T-cell (primary cell): ENCODE results near the gene MLLT3. TPM values are rescaled to one million over a fixed set of nuclear protein-coding genes. Genes with fewer than 3 reads are reported as not detected.

ENCODE experiments used
- ATAC-seq, 4 experiments: fragments of 200-7000 bp in 3 of 4; fragments of 150-1000 bp in 1 of 4; cut with Tn5 transposase; replicated peaks in 1 of 4; 1 replicate in 3 of 4; 2 replicates in 1 of 4; pipeline ENCODE4 v1.10.0; 2021; ENCODE audit warnings: moderate library complexity in 3 of 4, mild to moderate bottlenecking in 2 of 4, moderate number of reproducible peaks in 1 of 4
- CTCF ChIA-PET, 2 donors: fragments of 300-600 bp; sonication (Branson Sonifier 250); formaldehyde crosslinking; loops; one replicate each; lab custom pipeline; 2022; ENCODE audit warnings: antibody characterized with exemption in 2 of 2; lab: Charles Lee
- POLR2A ChIA-PET, 2 donors: fragments of 300-600 bp; sonication (Branson Sonifier 250); formaldehyde crosslinking; loops; one replicate each; lab custom pipeline; 2022; ENCODE audit warnings: antibody characterized with exemption in 2 of 2; lab: Charles Lee
- DNase-seq, 35 experiments: peaks; one replicate each; pipeline versions ENCODE4 v3.0.0 to v3.0.0-alpha.2; 2013 to 2023
- H3K27ac ChIP-seq: one replicate; pipeline ENCODE4 v1.5.1; 2013; ENCODE audit warnings: low read length
- H3K27me3 ChIP-seq, 2 experiments: replicated peaks in 1 of 2; 1 replicate in 1 of 2; 2 replicates in 1 of 2; pipeline versions ENCODE4 v1.6.1 to v1.7.0; 2013; ENCODE audit warnings: low read length in 1 of 2, mixed read lengths in 1 of 2; ENCODE audit not compliant: control insufficient read depth in 2 of 2, insufficient read depth in 2 of 2; ENCODE audit errors: extremely low read depth in 1 of 2
- H3K36me3 ChIP-seq, 2 donors: 1 replicate in 1 of 2; 2 replicates in 1 of 2; pipeline versions ENCODE4 v1.6.1 to v1.7.0; 2013; ENCODE audit warnings: low read length in 1 of 2; ENCODE audit not compliant: control insufficient read depth in 2 of 2, insufficient read depth in 1 of 2; ENCODE audit errors: extremely low read depth in 1 of 2
- H3K4me1 ChIP-seq, 2 experiments: 1 replicate in 1 of 2; 2 replicates in 1 of 2; pipeline versions ENCODE4 v1.6.1 to v1.7.0; 2013; ENCODE audit warnings: low read length in 2 of 2, mixed read lengths in 1 of 2; ENCODE audit not compliant: insufficient read depth in 2 of 2, control insufficient read depth in 1 of 2; ENCODE audit errors: extremely low read depth in 1 of 2
- H3K4me3 ChIP-seq, 2 donors: 1 replicate in 1 of 2; 2 replicates in 1 of 2; pipeline versions ENCODE4 v1.5.1 to v1.7.0; 2013; ENCODE audit warnings: mild to moderate bottlenecking in 2 of 2, low read length in 1 of 2, moderate library complexity in 1 of 2; ENCODE audit not compliant: control insufficient read depth in 1 of 2; ENCODE audit errors: extremely low read depth in 1 of 2
- H3K9me3 ChIP-seq: 2 replicates; pipeline ENCODE4 v1.7.0; 2013
- H3K27ac Mint-ChIP-seq, 2 donors: one replicate each; pipeline ENCODE4 v1.8.0; 2020 to 2021; ENCODE audit warnings: mild to moderate bottlenecking in 2 of 2, mixed read lengths in 2 of 2
- H3K27me3 Mint-ChIP-seq, 2 donors: one replicate each; pipeline ENCODE4 v1.8.0; 2021 to 2022; ENCODE audit warnings: mixed read lengths in 2 of 2
- H3K36me3 Mint-ChIP-seq: one replicate; pipeline ENCODE4 v1.8.0; 2021; ENCODE audit warnings: mixed read lengths
- H3K4me1 Mint-ChIP-seq, 3 donors: one replicate each; pipeline ENCODE4 v1.8.0; 2020 to 2022; ENCODE audit warnings: mixed read lengths in 3 of 3, mild to moderate bottlenecking in 1 of 3
- H3K4me3 Mint-ChIP-seq, 3 donors: one replicate each; pipeline ENCODE4 v1.8.0; 2020 to 2022; ENCODE audit warnings: mild to moderate bottlenecking in 3 of 3, mixed read lengths in 3 of 3, moderate library complexity in 3 of 3
- H3K9me3 Mint-ChIP-seq, 3 donors: one replicate each; pipeline ENCODE4 v1.8.0; 2020 to 2022; ENCODE audit warnings: mixed read lengths in 3 of 3
- WGBS: methylation state at CpG from one replicate; pipeline ENCODE4 v1.1.5; 2013; ENCODE audit warnings: missing lambda C conversion rate; ENCODE audit not compliant: insufficient coverage; 5-methylcytosine and 5-hydroxymethylcytosine counted together
- total RNA-seq, 35 experiments: library from RNA in 6 of 35; stranded (reverse) in 6 of 35; fragments of 120-200 nt in 1 of 35; gene quantifications; one replicate each; pipeline versions ENCODE4 v1.2.1 to v1.2.4 and lab custom pipeline; 2013 to 2026

The MLLT3 gene
- total RNA-seq, 5 donors from 2014 or later (not counting 1 experiment from before 2014, with no cell fraction given) = 51.8 to 96.6 (median 58.9) TPM

GRCh38 chr9:20634895-20635294 lies 12.6 kb upstream of the MLLT3 start:
- Mint-ChIP-seq H3K4me1 (peaks cover 1 to 2% (median 2%) of the 10 kb centered on the region in 3 donors), H3K4me3 (no peak overlapping the region), H3K27me3 (peaks cover 6 to 9% of the 10 kb centered on the region in 2 donors), H3K27ac (no peak overlapping the region), H3K36me3 (no peaks in the 10 kb centered on the region), H3K9me3 (no peaks in the 10 kb centered on the region)
- Histone ChIP-seq H3K36me3 (no peaks in the 10 kb centered on the region), H3K4me1 (peaks cover 0 to under 1% of the 10 kb centered on the region in 2 experiments), H3K27me3 (peaks cover 0 to 3% of the 10 kb centered on the region in 2 experiments), H3K4me3 (no peak overlapping the region), H3K9me3 (no peaks in the 10 kb centered on the region), H3K27ac (no peak overlapping the region)
- POLR2A ChIA-PET = no interaction called here
- no CpG with 5 or more reads among the region's 4 CpGs for WGBS
- DNase-seq (no peak), ATAC-seq (no peak)
- CTCF ChIA-PET = interaction anchor here in 1 of 2 donors (1.1 kb wide), 1 partner anchor 1298 kb away, joined by 3 read pairs; no protein-coding TSS in a partner anchor

GRCh38 chr9:20632705-20633104 lies 10.4 kb upstream of the MLLT3 start:
- Mint-ChIP-seq H3K4me1 (no peaks in the 10 kb centered on the region), H3K27me3 (peaks cover 6 to 9% of the 10 kb centered on the region in 2 donors), H3K4me3 (no peak overlapping the region), H3K36me3 (no peaks in the 10 kb centered on the region), H3K27ac (no peak overlapping the region), H3K9me3 (no peaks in the 10 kb centered on the region)
- no CpG with 5 or more reads among the region's 2 CpGs for WGBS
- H3K9me3 ChIP-seq = no peaks in the 10 kb centered on the region
- no peak for DNase-seq
- no peaks in the 10 kb centered on the region for H3K4me1 ChIP-seq
- ATAC-seq = no peak
- H3K4me3 ChIP-seq = no peak overlapping the region
- H3K27me3 ChIP-seq = peaks cover 0 to 3% of the 10 kb centered on the region in 2 experiments
- H3K36me3 ChIP-seq = no peaks in the 10 kb centered on the region
- ChIA-PET POLR2A (no interaction called here), CTCF (no interaction called here)
- H3K27ac ChIP-seq = no peak overlapping the region

- Mint-ChIP-seq H3K36me3 (no peaks in the 10 kb centered on the region), H3K4me3 (no peak overlapping the region), H3K4me1 (no peaks in the 10 kb centered on the region), H3K27ac (no peak overlapping the region), H3K9me3 (no peaks in the 10 kb centered on the region), H3K27me3 (peaks cover 6 to 9% of the 10 kb centered on the region in 2 donors)
- Histone ChIP-seq H3K4me3 (no peak overlapping the region), H3K4me1 (no peaks in the 10 kb centered on the region), H3K36me3 (no peaks in the 10 kb centered on the region), H3K27me3 (peaks cover 0 to 3% of the 10 kb centered on the region in 2 experiments), H3K9me3 (no peaks in the 10 kb centered on the region), H3K27ac (no peak overlapping the region)
- ChIA-PET CTCF (interaction anchor here in 1 of 2 donors (0.7 kb wide), 1 partner anchor 13 kb away, joined by 3 read pairs; no protein-coding TSS in a partner anchor), POLR2A (interaction anchor here in 1 of 2 donors (0.5 kb wide), 1 partner anchor 480 kb away, joined by 3 read pairs; no protein-coding TSS in a partner anchor)
- ATAC-seq = no peak
- no CpG with 5 or more reads among the region's 4 CpGs for WGBS
- DNase-seq = no peak
Measured at GRCh38 chr9:20630241-20630943, 8.1 kb upstream of the MLLT3 start.

DNA sequence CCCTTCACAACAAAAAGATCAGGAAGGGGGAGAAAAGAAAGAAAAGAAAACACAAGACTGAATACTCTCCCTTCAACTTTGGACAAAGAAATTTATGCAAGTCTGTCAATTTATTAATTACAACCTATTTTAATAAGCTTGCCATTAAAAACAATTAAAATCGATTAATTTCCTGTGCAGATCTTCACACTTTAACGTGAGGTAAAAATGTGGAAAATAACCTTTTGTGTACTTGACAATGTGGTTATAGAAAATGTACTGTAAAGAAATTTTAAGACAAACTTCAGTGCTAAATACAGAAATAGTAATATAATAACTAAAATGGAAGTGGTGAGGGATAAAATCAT lies 2.7 kb upstream of the MLLT3 start:
- peaks cover 20 to 23% (median 23%) of the 10 kb centered on the region in 3 donors for H3K4me1 Mint-ChIP-seq
- peak overlapping the region; percentile 90 to 93 for H3K27ac Mint-ChIP-seq
- peaks cover under 1% of the 10 kb centered on the region for H3K36me3 Mint-ChIP-seq
- Histone ChIP-seq H3K9me3 (no peaks in the 10 kb centered on the region), H3K27ac (no peak overlapping the region), H3K4me3 (peak overlapping the region in 1 of 2 donors; percentile 12), H3K36me3 (no peaks in the 10 kb centered on the region), H3K27me3 (peaks cover 0 to 3% of the 10 kb centered on the region in 2 experiments), H3K4me1 (peaks cover 14 to 18% of the 10 kb centered on the region in 2 experiments)
- CTCF ChIA-PET = interaction anchor here (0.6 to 1.7 kb wide), 12 partner anchors 9 to 487 kb away, joined by 3 to 15 read pairs (median 6); partner anchors contain the start of gene FOCAD (in 1 of the 2)
- no peaks in the 10 kb centered on the region for H3K9me3 Mint-ChIP-seq
- DNase-seq = no peak
- peak overlapping the region; percentile 96 to 99 (median 98) for H3K4me3 Mint-ChIP-seq
- no CpG with 5 or more reads among the region's 2 CpGs for WGBS
- POLR2A ChIA-PET = interaction anchor here in 1 of 2 donors (0.6 kb wide), 1 partner anchor 47 kb away, joined by 3 read pairs; no protein-coding TSS in a partner anchor
- no peak for ATAC-seq
- no peaks in the 10 kb centered on the region for H3K27me3 Mint-ChIP-seq

GRCh38 chr9:20624201-20625002 lies 2.1 kb upstream of the MLLT3 start:
- Mint-ChIP-seq H3K4me3 (peak overlapping the region; percentile 96 to 99 (median 98)), H3K4me1 (peaks cover 26 to 29% (median 29%) of the 10 kb centered on the region in 3 donors), H3K27me3 (no peaks in the 10 kb centered on the region), H3K27ac (peak overlapping the region; percentile 90 to 93), H3K36me3 (peaks cover 4% of the 10 kb centered on the region), H3K9me3 (no peaks in the 10 kb centered on the region)
- H3K4me1 ChIP-seq = peaks cover 19 to 23% of the 10 kb centered on the region in 2 experiments
- DNase-seq = peak in 20 of 35 experiments; percentile 3 to 80 (median 22)
- H3K4me3 ChIP-seq = peak overlapping the region; percentile 91 to 94
- no CpG with 5 or more reads among the region's 21 CpGs for WGBS
- no peaks in the 10 kb centered on the region for H3K9me3 ChIP-seq
- CTCF ChIA-PET = interaction anchor here (0.6 to 1.7 kb wide), 14 partner anchors 9 to 488 kb away, joined by 3 to 15 read pairs (median 4); partner anchors contain the start of gene FOCAD (in 1 of the 2)
- H3K27ac ChIP-seq = peak overlapping the region; percentile 45
- POLR2A ChIA-PET = interaction anchor here in 1 of 2 donors (0.6 kb wide), 2 partner anchors 48 to 884 kb away, joined by 3 read pairs; no protein-coding TSS in a partner anchor
- ATAC-seq = no peak
- H3K27me3 ChIP-seq = no peaks in the 10 kb centered on the region
- no peaks in the 10 kb centered on the region for H3K36me3 ChIP-seq

GRCh38 chr9:20623748-20624124 lies 1.4 kb upstream of the MLLT3 start:
- no peaks in the 10 kb centered on the region for H3K27me3 ChIP-seq
- 7% methylated on average over 5 of the region's 7 CpGs for WGBS
- peaks cover 4% of the 10 kb centered on the region for H3K36me3 Mint-ChIP-seq
- no peaks in the 10 kb centered on the region for H3K9me3 ChIP-seq
- H3K27me3 Mint-ChIP-seq = no peaks in the 10 kb centered on the region
- no peaks in the 10 kb centered on the region for H3K9me3 Mint-ChIP-seq
- no peaks in the 10 kb centered on the region for H3K36me3 ChIP-seq
- H3K27ac Mint-ChIP-seq = peak overlapping the region; percentile 90 to 93
- CTCF ChIA-PET = interaction anchor here (0.7 to 1.7 kb wide), 3 partner anchors 57 to 317 kb away, joined by 3 to 15 read pairs (median 4); no protein-coding TSS in a partner anchor
- peak overlapping the region; percentile 45 for H3K27ac ChIP-seq
- H3K4me1 Mint-ChIP-seq = peaks cover 32 to 36% (median 36%) of the 10 kb centered on the region in 3 donors
- peak overlapping the region; percentile 91 to 94 for H3K4me3 ChIP-seq
- peak overlapping the region; percentile 96 to 99 (median 98) for H3K4me3 Mint-ChIP-seq
- ATAC-seq (no peak), DNase-seq (no peak)
- POLR2A ChIA-PET = interaction anchor here in 1 of 2 donors (0.6 kb wide), 1 partner anchor 883 kb away, joined by 3 read pairs; no protein-coding TSS in a partner anchor
- peaks cover 19 to 29% of the 10 kb centered on the region in 2 experiments for H3K4me1 ChIP-seq
